Measurements from ENCODE around the gene RNU6-1. TPM values are rescaled to one million over a fixed set of nuclear protein-coding genes. Genes with fewer than 3 reads are reported as not detected.

The RNU6-1 gene
- total RNA-seq, 1 donor from 2014 or later: not detected

GRCh38 chr15:67803996-67804843 lies 35.6 kb downstream of the RNU6-1 start:
- Mint-ChIP-seq H3K4me3 (ENCODE audit: unreplicated experiment) (no peak overlapping the region), H3K27ac (ENCODE audit: unreplicated experiment) (no peak overlapping the region), H3K27me3 (ENCODE audit: unreplicated experiment) (no peaks in the 10 kb centered on the region), H3K4me1 (ENCODE audit: unreplicated experiment) (peaks cover 9% of the 10 kb centered on the region), H3K36me3 (ENCODE audit: unreplicated experiment) (peaks cover 2% of the 10 kb centered on the region), H3K9me3 (ENCODE audit: unreplicated experiment) (no peaks in the 10 kb centered on the region)
- peak; percentile 81 for DNase-seq (ENCODE audit: extremely low spot score, unreplicated experiment)
- TF ChIP-seq CTCF (IDR thresholded peaks at IDR 0.05): no peak

- Mint-ChIP-seq H3K9me3 (ENCODE audit: unreplicated experiment) (no peaks in the 10 kb centered on the region), H3K27ac (ENCODE audit: unreplicated experiment) (no peak overlapping the region), H3K4me1 (ENCODE audit: unreplicated experiment) (peaks cover 9% of the 10 kb centered on the region), H3K36me3 (ENCODE audit: unreplicated experiment) (peaks cover 2% of the 10 kb centered on the region), H3K27me3 (ENCODE audit: unreplicated experiment) (no peaks in the 10 kb centered on the region), H3K4me3 (ENCODE audit: unreplicated experiment) (no peak overlapping the region)
- peak; percentile 51 for DNase-seq (ENCODE audit: extremely low spot score, unreplicated experiment)
- no peak for TF ChIP-seq CTCF (IDR thresholded peaks at IDR 0.05)
Observed at GRCh38 chr15:67803299-67803698, 36.5 kb downstream of the RNU6-1 start.

GRCh38 chr15:67801926-67802914 lies 37.6 kb downstream of the RNU6-1 start:
- DNase-seq (ENCODE audit: extremely low spot score, unreplicated experiment): peak; percentile 75
- Mint-ChIP-seq H3K4me3 (ENCODE audit: unreplicated experiment) (no peak overlapping the region), H3K27ac (ENCODE audit: unreplicated experiment) (no peak overlapping the region), H3K27me3 (ENCODE audit: unreplicated experiment) (no peaks in the 10 kb centered on the region), H3K4me1 (ENCODE audit: unreplicated experiment) (peaks cover 9% of the 10 kb centered on the region), H3K36me3 (ENCODE audit: unreplicated experiment) (no peaks in the 10 kb centered on the region), H3K9me3 (ENCODE audit: unreplicated experiment) (no peaks in the 10 kb centered on the region)
- TF ChIP-seq CTCF (IDR thresholded peaks at IDR 0.05): no peak

GRCh38 chr15:67801142-67801541 lies 38.7 kb downstream of the RNU6-1 start:
- Mint-ChIP-seq H3K27me3 (ENCODE audit: unreplicated experiment) (no peaks in the 10 kb centered on the region), H3K36me3 (ENCODE audit: unreplicated experiment) (peaks cover 1% of the 10 kb centered on the region), H3K9me3 (ENCODE audit: unreplicated experiment) (peaks cover 1% of the 10 kb centered on the region), H3K4me1 (ENCODE audit: unreplicated experiment) (peaks cover 9% of the 10 kb centered on the region), H3K4me3 (ENCODE audit: unreplicated experiment) (no peak overlapping the region), H3K27ac (ENCODE audit: unreplicated experiment) (no peak overlapping the region)
- peak; percentile 44 for DNase-seq (ENCODE audit: extremely low spot score, unreplicated experiment)
- no peak for TF ChIP-seq CTCF (IDR thresholded peaks at IDR 0.05)
